Tibial nerve (tissue), 4 donors: ENCODE results near the gene CLEC10A. TPM values are rescaled to one million over a fixed set of nuclear protein-coding genes. Genes with fewer than 3 reads are reported as not detected.
"Not testable (repeated sequence)": the region's sequence is repeated elsewhere in the genome, so short reads cannot be mapped to it uniquely, and the experiment has no call there.

Source experiments
- DNase-seq, 2 donors: peaks; one replicate each; pipeline ENCODE4 v3.0.0-alpha.2; 2019; ENCODE audit warnings: low spot score in 2 of 2
- H3K27ac ChIP-seq, 4 donors: fragments of 200-600 bp; sonication (generic) in 3 of 4; one replicate each; pipeline ENCODE4 v1.5.1; 2017 to 2019; ENCODE audit warnings: mild to moderate bottlenecking in 1 of 4
- H3K27me3 ChIP-seq, 2 donors: fragments of 200-600 bp; sonication (generic) in 1 of 2; one replicate each; pipeline versions ENCODE4 v1.5.1 to v1.6.0; 2017 to 2019
- H3K36me3 ChIP-seq, 3 donors: fragments of 200-600 bp; sonication (generic); one replicate each; pipeline ENCODE4 v1.5.1; 2018 to 2019
- H3K4me1 ChIP-seq, 4 donors: fragments of 200-600 bp; sonication (generic) in 3 of 4; one replicate each; pipeline ENCODE4 v1.5.1; 2017 to 2019
- H3K4me3 ChIP-seq, 4 donors: fragments of 200-600 bp; sonication (generic) in 3 of 4; one replicate each; pipeline ENCODE4 v1.5.1; 2017 to 2019; ENCODE audit warnings: mild to moderate bottlenecking in 1 of 4, moderate library complexity in 1 of 4
- H3K9me3 ChIP-seq, 4 donors: fragments of 200-600 bp; sonication (generic) in 3 of 4; one replicate each; pipeline ENCODE4 v1.5.1; 2017 to 2019
- CTCF ChIP-seq, 5 experiments: fragments of 200-600 bp in 3 of 5; fragments of 450-650 bp in 2 of 5; sonication (generic) in 3 of 5; IDR thresholded peaks; one replicate each; pipeline ENCODE4 v1.5.1; 2016 to 2019; ENCODE audit warnings: antibody characterized with exemption in 5 of 5, mild to moderate bottlenecking in 3 of 5, moderate library complexity in 2 of 5
- EP300 ChIP-seq, 2 donors: sonication (generic); formaldehyde crosslinking; IDR thresholded peaks; one replicate each; pipeline ENCODE4 v1.6.1; 2017; ENCODE audit warnings: antibody characterized with exemption in 2 of 2, mild to moderate bottlenecking in 1 of 2
- POLR2A ChIP-seq, 2 donors: fragments of 450-650 bp; IDR thresholded peaks; one replicate each; pipeline ENCODE4 v1.6.1; 2017; ENCODE audit warnings: antibody characterized with exemption in 2 of 2, mild to moderate bottlenecking in 2 of 2, moderate library complexity in 2 of 2
- WGBS, 2 donors: methylation state at CpG; one replicate each; pipeline ENCODE4 v1.1.5; 2018; 5-methylcytosine and 5-hydroxymethylcytosine counted together
- total RNA-seq, 4 donors: library from RNA; depleted of rRNA; stranded (reverse); fragments of >200 nt; gene quantifications; one replicate each; pipeline ENCODE4 v1.1.0, GENCODE V29; 2016

CLEC10A gene
- total RNA-seq, 4 donors from 2014 or later = 2.2 to 19.8 (median 10.3) TPM

- Histone ChIP-seq H3K36me3 (no peaks in the 10 kb centered on the region), H3K27ac (no peak overlapping the region), H3K9me3 (no peaks in the 10 kb centered on the region), H3K4me3 (no peak overlapping the region), H3K4me1 (no peaks in the 10 kb centered on the region), H3K27me3 (peaks cover 0 to 11% of the 10 kb centered on the region in 2 donors)
- 85 to 90% methylated on average over 10 of the region's 10 CpGs for WGBS, 2 donors
- TF ChIP-seq POLR2A (IDR thresholded peaks at IDR 0.05) = no peak
- no peak for TF ChIP-seq EP300 (IDR thresholded peaks at IDR 0.05)
- no peak for TF ChIP-seq CTCF (IDR thresholded peaks at IDR 0.05)
- no peak for DNase-seq
These were observed 28.5 kb upstream of the CLEC10A start for GRCh38 chr17:7108560-7108925.

- DNase-seq = no peak
- WGBS, 2 donors = 78 to 81% methylated on average over 31 to 32 of the region's 32 CpGs
- Histone ChIP-seq H3K27me3 (peaks cover 0 to 7% of the 10 kb centered on the region in 2 donors), H3K36me3 (no peaks in the 10 kb centered on the region), H3K27ac (no peak overlapping the region), H3K4me3 (no peak overlapping the region), H3K4me1 (no peaks in the 10 kb centered on the region), H3K9me3 (no peaks in the 10 kb centered on the region)
- no peak for TF ChIP-seq POLR2A (IDR thresholded peaks at IDR 0.05)
- TF ChIP-seq EP300 (IDR thresholded peaks at IDR 0.05) = no peak
- TF ChIP-seq CTCF (IDR thresholded peaks at IDR 0.05) = no peak
These were observed 27.9 kb upstream of the CLEC10A start for GRCh38 chr17:7107795-7108559.

GRCh38 chr17:7107012-7107754 lies 27.1 kb upstream of the CLEC10A start:
- Histone ChIP-seq H3K36me3 (no peaks in the 10 kb centered on the region), H3K27me3 (peaks cover 0 to 8% of the 10 kb centered on the region in 2 donors), H3K27ac (no peak overlapping the region), H3K4me1 (no peaks in the 10 kb centered on the region), H3K4me3 (no peak overlapping the region), H3K9me3 (no peaks in the 10 kb centered on the region)
- no peak for TF ChIP-seq POLR2A (IDR thresholded peaks at IDR 0.05)
- TF ChIP-seq CTCF (IDR thresholded peaks at IDR 0.05) = no peak
- no peak for TF ChIP-seq EP300 (IDR thresholded peaks at IDR 0.05)
- DNase-seq = no peak
- 77 to 80% methylated on average over 16 to 20 of the region's 20 CpGs for WGBS, 2 donors

GRCh38 chr17:7102421-7102820 lies 22.4 kb upstream of the CLEC10A start:
- H3K4me1 ChIP-seq = no peaks in the 10 kb centered on the region
- TF ChIP-seq CTCF (IDR thresholded peaks at IDR 0.05) (no peak), EP300 (IDR thresholded peaks at IDR 0.05) (no peak), POLR2A (IDR thresholded peaks at IDR 0.05) (no peak)
- no peak for DNase-seq
- no peak overlapping the region for H3K27ac ChIP-seq
- peaks cover 0 to 10% of the 10 kb centered on the region in 2 donors for H3K27me3 ChIP-seq
- no peak overlapping the region for H3K4me3 ChIP-seq
- WGBS, 2 donors = 64 to 82% methylated on average over 6 of the region's 6 CpGs
- no peaks in the 10 kb centered on the region for H3K9me3 ChIP-seq
- H3K36me3 ChIP-seq = no peaks in the 10 kb centered on the region

- no peak overlapping the region for H3K27ac ChIP-seq
- H3K4me3 ChIP-seq = no peak overlapping the region
- H3K4me1 ChIP-seq = no peaks in the 10 kb centered on the region
- TF ChIP-seq EP300 (IDR thresholded peaks at IDR 0.05) (no peak), CTCF (IDR thresholded peaks at IDR 0.05) (no peak), POLR2A (IDR thresholded peaks at IDR 0.05) (no peak)
- 86 to 92% methylated on average over 14 of the region's 14 CpGs for WGBS, 2 donors
- H3K27me3 ChIP-seq = peaks cover 0 to 10% of the 10 kb centered on the region in 2 donors
- H3K36me3 ChIP-seq = no peaks in the 10 kb centered on the region
- DNase-seq = no peak
- no peaks in the 10 kb centered on the region for H3K9me3 ChIP-seq
These were observed 21.5 kb upstream of the CLEC10A start for GRCh38 chr17:7101531-7101930.

GRCh38 chr17:7100641-7101379 lies 20.8 kb upstream of the CLEC10A start:
- 91 to 92% methylated on average over 39 to 50 of the region's 50 CpGs for WGBS, 2 donors
- H3K4me3 ChIP-seq, H3K27me3 ChIP-seq, H3K9me3 ChIP-seq, DNase-seq, H3K36me3 ChIP-seq, H3K27ac ChIP-seq, H3K4me1 ChIP-seq: not testable (repeated sequence)
